IMR-90 (cell line): ENCODE measurements around the gene FBLN7. TPM values are rescaled to one million over a fixed set of nuclear protein-coding genes. Genes with fewer than 3 reads are reported as not detected.

Source experiments
- ATAC-seq: fragments of 200-7000 bp; cut with Tn5 transposase; 2 replicates; pipeline ENCODE4 v1.9.1; 2020; ENCODE audit warnings: low read depth, mild to moderate bottlenecking, moderate library complexity
- BruUV-seq: library from RNA; stranded (reverse); fragments of 400-500 nt; replicated peaks from 2 replicates; lab custom pipeline; 2021; lab: Mats Ljungman, UMichigan
- CTCF ChIA-PET: fragments of 300-600 bp; formaldehyde crosslinking; extraction: SDS; loops from one replicate; lab custom pipeline; 2021; ENCODE audit warnings: antibody characterized with exemption; lab: Yijun Ruan, JAX
- POLR2A ChIA-PET: fragments of 300-600 bp; sonication (Branson Sonifier 250); formaldehyde crosslinking; loops from one replicate; lab custom pipeline; 2022; ENCODE audit warnings: antibody characterized with exemption; ENCODE audit not compliant: unreplicated experiment; lab: Charles Lee
- DNase-seq: peaks from one replicate; pipeline ENCODE4 v3.0.0; 2013
- H2AFZ ChIP-seq: replicated peaks from 2 replicates; pipeline ENCODE3; 2013; ENCODE audit warnings: low read length, mild to moderate bottlenecking; ENCODE audit not compliant: poor library complexity
- H2AK5ac ChIP-seq: 2 replicates; pipeline ENCODE4 v1.6.1; 2013; ENCODE audit warnings: low read depth, low read length, inconsistent platforms
- H2AK9ac ChIP-seq: replicated peaks from 2 replicates; pipeline ENCODE3; 2013; ENCODE audit warnings: mild to moderate bottlenecking, low read depth, low read length, moderate library complexity; ENCODE audit not compliant: poor library complexity
- H2BK120ac ChIP-seq: 2 replicates; pipeline ENCODE4 v1.6.1; 2013; ENCODE audit warnings: low read depth, low read length, inconsistent platforms
- H2BK15ac ChIP-seq: 3 replicates; pipeline ENCODE4 v1.6.1; 2013; ENCODE audit warnings: low read depth, low read length, inconsistent platforms
- H2BK20ac ChIP-seq: 2 replicates; pipeline ENCODE4 v1.6.1; 2013; ENCODE audit warnings: low read depth, mild to moderate bottlenecking, inconsistent platforms, low read length, moderate library complexity
- H2BK5ac ChIP-seq: 2 replicates; pipeline ENCODE4 v1.6.1; 2013; ENCODE audit warnings: mild to moderate bottlenecking, low read depth, low read length, inconsistent platforms; ENCODE audit not compliant: poor library complexity, severe bottlenecking
- H3K14ac ChIP-seq: replicated peaks from 2 replicates; pipeline ENCODE4 v1.6.1; 2013; ENCODE audit warnings: low read depth, low read length, inconsistent platforms
- H3K18ac ChIP-seq: 2 replicates; pipeline ENCODE4 v1.6.1; 2013; ENCODE audit warnings: low read depth, low read length, control low read depth
- H3K23ac ChIP-seq: 2 replicates; pipeline ENCODE4 v1.6.1; 2013; ENCODE audit warnings: low read depth, low read length, inconsistent platforms
- H3K27ac ChIP-seq: 2 replicates; pipeline ENCODE4 v1.5.1; 2013; ENCODE audit warnings: mild to moderate bottlenecking, control low read depth, low read length; ENCODE audit not compliant: insufficient read depth
- H3K27me3 ChIP-seq: 2 replicates; pipeline ENCODE4 v1.6.1; 2013; ENCODE audit warnings: low read length; ENCODE audit not compliant: control insufficient read depth, insufficient read depth
- H3K36me3 ChIP-seq: 2 replicates; pipeline ENCODE4 v1.6.1; 2013; ENCODE audit warnings: low read length, mixed read lengths; ENCODE audit not compliant: control insufficient read depth, insufficient read depth
- H3K4ac ChIP-seq: 2 replicates; pipeline ENCODE4 v1.6.1; 2013; ENCODE audit warnings: low read depth, low read length, inconsistent platforms
- H3K4me1 ChIP-seq: 2 replicates; pipeline ENCODE4 v1.6.1; 2013; ENCODE audit warnings: low read length, mixed read lengths; ENCODE audit not compliant: control insufficient read depth, insufficient read depth
- H3K4me2 ChIP-seq: 2 replicates; pipeline ENCODE4 v1.6.1; 2013; ENCODE audit warnings: low read depth, mild to moderate bottlenecking, control low read depth, low read length, moderate library complexity
- H3K4me3 ChIP-seq: 2 replicates; pipeline ENCODE4 v1.5.1; 2013; ENCODE audit warnings: low read depth, mild to moderate bottlenecking, control low read depth, low read length, moderate library complexity; ENCODE audit not compliant: insufficient read depth
- H3K56ac ChIP-seq: 2 replicates; pipeline ENCODE4 v1.6.1; 2013; ENCODE audit warnings: low read length, inconsistent platforms; ENCODE audit not compliant: insufficient read depth; ENCODE audit errors: extremely low read depth
- H3K79me1 ChIP-seq, 2 experiments: 2 replicates each; pipeline ENCODE4 v1.6.1; 2013; ENCODE audit warnings: low read length in 2 of 2, inconsistent platforms in 1 of 2, low read depth in 1 of 2
- H3K9ac ChIP-seq: 2 replicates; pipeline ENCODE4 v1.6.1; 2013; ENCODE audit warnings: low read depth, low read length, control low read depth
- H3K9me1 ChIP-seq: 2 replicates; pipeline ENCODE4 v1.6.1; 2013; ENCODE audit warnings: low read length, inconsistent platforms; ENCODE audit not compliant: insufficient read depth
- H3K9me3 ChIP-seq: 2 replicates; pipeline ENCODE4 v1.6.1; 2013; ENCODE audit warnings: low read length; ENCODE audit not compliant: control insufficient read depth, insufficient read depth
- H4K20me1 ChIP-seq: 2 replicates; pipeline ENCODE4 v1.6.1; 2013; ENCODE audit warnings: low read length, inconsistent platforms; ENCODE audit not compliant: insufficient read depth
- H4K5ac ChIP-seq: 2 replicates; pipeline ENCODE4 v1.6.1; 2013; ENCODE audit warnings: mild to moderate bottlenecking, low read depth, low read length, control low read depth
- H4K8ac ChIP-seq, 2 experiments: 2 replicates each; pipeline ENCODE4 v1.6.1; 2013; ENCODE audit warnings: low read depth in 2 of 2, low read length in 2 of 2, control low read depth in 1 of 2, inconsistent platforms in 1 of 2
- H4K91ac ChIP-seq: 2 replicates; pipeline ENCODE4 v1.6.1; 2013; ENCODE audit warnings: low read depth, low read length, inconsistent platforms; ENCODE audit not compliant: insufficient read depth
- BHLHE40 ChIP-seq: fragments of 150-350 bp; IDR thresholded peaks from 2 replicates; pipeline ENCODE4 v1.6.1; 2016; ENCODE audit warnings: mild to moderate bottlenecking, low read depth, low read length
- CEBPB ChIP-seq: IDR thresholded peaks from 2 replicates; pipeline ENCODE4 v1.6.1; 2012; ENCODE audit warnings: low read depth, low read length, improper control_type of control experiment
- CTCF ChIP-seq: conservative IDR thresholded peaks from 2 replicates; pipeline ENCODE4 v1.5.1; 2012; ENCODE audit warnings: mild to moderate bottlenecking, low read depth, low read length, improper control_type of control experiment
- FOS ChIP-seq: fragments of 150-350 bp; IDR thresholded peaks from 2 replicates; pipeline ENCODE4 v1.6.1; 2016; ENCODE audit warnings: low read depth, low read length
- MAFK ChIP-seq: IDR thresholded peaks from 2 replicates; pipeline ENCODE4 v1.6.1; 2012; ENCODE audit warnings: low read depth, low read length, improper control_type of control experiment
- MAZ ChIP-seq: IDR thresholded peaks from 2 replicates; pipeline ENCODE4 v1.6.1; 2012; ENCODE audit warnings: low read depth, mild to moderate bottlenecking, low read length, improper control_type of control experiment, moderate library complexity, borderline replicate concordance
- MXI1 ChIP-seq: IDR thresholded peaks from 2 replicates; pipeline ENCODE4 v1.6.1; 2012; ENCODE audit warnings: low read depth, mild to moderate bottlenecking, low read length, moderate library complexity, borderline replicate concordance
- NFE2L2 ChIP-seq: fragments of 150-350 bp; IDR thresholded peaks from 2 replicates; pipeline ENCODE4 v1.6.1; 2016; ENCODE audit warnings: low read depth, mild to moderate bottlenecking, low read length
- POLR2A ChIP-seq: IDR thresholded peaks from 2 replicates; pipeline ENCODE4 v1.6.1; 2012; ENCODE audit warnings: mild to moderate bottlenecking, low read depth, low read length
- RAD21 ChIP-seq: IDR thresholded peaks from 2 replicates; pipeline ENCODE4 v1.6.1; 2012; ENCODE audit warnings: low read length, improper control_type of control experiment
- RCOR1 ChIP-seq: IDR thresholded peaks from 2 replicates; pipeline ENCODE4 v1.6.1; 2012; ENCODE audit warnings: mild to moderate bottlenecking, low read length, improper control_type of control experiment; ENCODE audit not compliant: insufficient replicate concordance
- RFX5 ChIP-seq: IDR thresholded peaks from 2 replicates; pipeline ENCODE4 v1.8.0; 2012; ENCODE audit warnings: low read depth, mild to moderate bottlenecking, low read length, moderate library complexity
- SMC3 ChIP-seq: fragments of 150-350 bp; IDR thresholded peaks from 2 replicates; pipeline ENCODE4 v1.6.1; 2016; ENCODE audit warnings: low read depth, mild to moderate bottlenecking, antibody characterized with exemption, low read length, moderate library complexity
- WGBS, 2 experiments: methylation state at CpG; one replicate each; pipeline versions ENCODE4 v1.1.5 to v1.1.7; 2013; ENCODE audit warnings: missing lambda C conversion rate in 2 of 2; ENCODE audit not compliant: insufficient read length in 1 of 2; ENCODE audit errors: extremely low coverage in 2 of 2; 5-methylcytosine and 5-hydroxymethylcytosine counted together
- dilution Hi-C: fragments of 300-500 bp; cut with HindIII; formaldehyde crosslinking; loops from one replicate; pipeline ENCODE4 v1.14.3; 2018; ENCODE audit warnings: low sequenced_read_pairs; ENCODE audit not compliant: unreplicated experiment
- in situ Hi-C: fragments of 300-500 bp; cut with MboI; formaldehyde crosslinking; loops from 3 replicates; pipeline ENCODE4 v1.14.3; 2019; ENCODE audit warnings: low sequenced_read_pairs, inconsistent platforms, mixed read lengths
- intact Hi-C: fragments of 100-400 bp; cut with micrococcal nuclease; formaldehyde crosslinking; loops from 2 replicates; pipeline ENCODE4 v1.10.0; 2022
- polyA plus RNA-seq, 3 experiments: library from polyadenylated mRNA; depleted of rRNA; stranded (reverse); fragments of >200 nt; gene quantifications; 2 replicates each; pipeline ENCODE4 v1.2.3, GENCODE V29; 2012; ENCODE audit warnings: low replicate concordance in 1 of 3
- total RNA-seq: library from RNA; depleted of rRNA; stranded (reverse); fragments of >200 nt; gene quantifications from 2 replicates; pipeline ENCODE4 v1.2.3, GENCODE V29; 2012
- TF ChIP-seq, protein P1 (sequence below): fragments of 150-350 bp; IDR thresholded peaks from 2 replicates; pipeline ENCODE4 v1.6.1; 2016; ENCODE audit warnings: low read depth, mild to moderate bottlenecking, low read length, moderate library complexity, borderline replicate concordance
- TF ChIP-seq, protein P2 (sequence below): fragments of 150-350 bp; IDR thresholded peaks from 2 replicates; pipeline ENCODE4 v1.6.1; 2017; ENCODE audit warnings: mild to moderate bottlenecking, antibody characterized with exemption, low read length, low read depth

The FBLN7 gene
- total and polyA plus RNA-seq, 2 of the 4 experiments (the other 2 are of a cell fraction) = 0.18 to 1.2 TPM

GRCh38 chr2:112152476-112153178 lies 14.4 kb downstream of the FBLN7 start:
- no peak overlapping the region for H3K4ac ChIP-seq
- H2AK9ac ChIP-seq = no peak overlapping the region
- no peaks in the 10 kb centered on the region for H3K27me3 ChIP-seq
- H3K9ac ChIP-seq = no peak overlapping the region
- ChIA-PET POLR2A (no interaction called here), CTCF (interaction anchor here (0.6 kb wide), 2 partner anchors 76 to 879 kb away, joined by 3 to 5 read pairs; no protein-coding TSS in a partner anchor)
- H3K4me2 ChIP-seq = no peak overlapping the region
- H4K8ac ChIP-seq = no peak overlapping the region
- intact Hi-C loops (no loop called here), in situ Hi-C loops (no loop called here), dilution Hi-C loops (no loop called here)
- no peak overlapping the region for H3K56ac ChIP-seq
- H4K5ac ChIP-seq = no peak overlapping the region
- WGBS, 2 experiments = 100% methylated on average over 1 of the region's 10 CpGs; no CpG with 5 or more reads in 1 of the 2 experiments
- H4K20me1 ChIP-seq = no peaks in the 10 kb centered on the region
- no peak overlapping the region for H2AFZ ChIP-seq
- H4K91ac ChIP-seq = no peak overlapping the region
- no peak overlapping the region for H2BK15ac ChIP-seq
- no peak overlapping the region for H3K23ac ChIP-seq
- DNase-seq (no peak), ATAC-seq (no peak)
- H3K9me3 ChIP-seq = no peaks in the 10 kb centered on the region
- no peak overlapping the region for H2AK5ac ChIP-seq
- no peak overlapping the region for H3K27ac ChIP-seq
- H3K36me3 ChIP-seq = no peaks in the 10 kb centered on the region
- H2BK5ac ChIP-seq = no peak overlapping the region
- no peak for TF ChIP-seq MXI1
- TF ChIP-seq BHLHE40 = no peak
- no peak for TF ChIP-seq MAZ
- TF ChIP-seq RCOR1 = no peak
- no peak for TF ChIP-seq CTCF
- TF ChIP-seq POLR2A = no peak
- TF ChIP-seq RAD21 = no peak
- no peak for TF ChIP-seq CEBPB
- no peak for TF ChIP-seq RFX5
- no peak for TF ChIP-seq FOS
- no peak for TF ChIP-seq SMC3
- TF ChIP-seq NFE2L2 = no peak
- TF ChIP-seq, protein P1, sequence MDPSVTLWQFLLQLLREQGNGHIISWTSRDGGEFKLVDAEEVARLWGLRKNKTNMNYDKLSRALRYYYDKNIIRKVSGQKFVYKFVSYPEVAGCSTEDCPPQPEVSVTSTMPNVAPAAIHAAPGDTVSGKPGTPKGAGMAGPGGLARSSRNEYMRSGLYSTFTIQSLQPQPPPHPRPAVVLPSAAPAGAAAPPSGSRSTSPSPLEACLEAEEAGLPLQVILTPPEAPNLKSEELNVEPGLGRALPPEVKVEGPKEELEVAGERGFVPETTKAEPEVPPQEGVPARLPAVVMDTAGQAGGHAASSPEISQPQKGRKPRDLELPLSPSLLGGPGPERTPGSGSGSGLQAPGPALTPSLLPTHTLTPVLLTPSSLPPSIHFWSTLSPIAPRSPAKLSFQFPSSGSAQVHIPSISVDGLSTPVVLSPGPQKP = no peak
- no peak for TF ChIP-seq MAFK
- TF ChIP-seq, protein P2, sequence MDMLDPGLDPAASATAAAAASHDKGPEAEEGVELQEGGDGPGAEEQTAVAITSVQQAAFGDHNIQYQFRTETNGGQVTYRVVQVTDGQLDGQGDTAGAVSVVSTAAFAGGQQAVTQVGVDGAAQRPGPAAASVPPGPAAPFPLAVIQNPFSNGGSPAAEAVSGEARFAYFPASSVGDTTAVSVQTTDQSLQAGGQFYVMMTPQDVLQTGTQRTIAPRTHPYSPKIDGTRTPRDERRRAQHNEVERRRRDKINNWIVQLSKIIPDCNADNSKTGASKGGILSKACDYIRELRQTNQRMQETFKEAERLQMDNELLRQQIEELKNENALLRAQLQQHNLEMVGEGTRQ = no peak
- no TSS peak for BruUV-seq
- no peak overlapping the region for H3K14ac ChIP-seq
- H3K4me3 ChIP-seq = no peak overlapping the region
- H3K79me1 ChIP-seq = 0 out of 4 replicates have a peak, but pooled peaks cover 0 to 11% of the 10 kb centered on the region in 2 experiments
- peaks cover 5% of the 10 kb centered on the region for H3K9me1 ChIP-seq
- H2BK20ac ChIP-seq = no peak overlapping the region
- no peak overlapping the region for H2BK120ac ChIP-seq
- no peak overlapping the region for H3K18ac ChIP-seq
- peaks cover 14% of the 10 kb centered on the region for H3K4me1 ChIP-seq
